ENCODE measurements around the gene CHCHD3. TPM values are rescaled to one million over a fixed set of nuclear protein-coding genes. Genes with fewer than 3 reads are reported as not detected.

The CHCHD3 gene
- total and polyA plus RNA-seq, 2 of the 4 experiments (the other 2 are of a cell fraction) = 56.9 to 141 TPM

- no peak overlapping the region for H3K27ac ChIP-seq (ENCODE audit: insufficient read depth, low read length)
- peaks cover 66% of the 10 kb centered on the region for H3K27me3 ChIP-seq (ENCODE audit: control insufficient read depth, insufficient read depth, low read length)
- TF ChIP-seq RAD21 (IDR thresholded peaks at IDR 0.05; ENCODE audit: low read length) (no peak), ELK1 (IDR thresholded peaks at IDR 0.05; ENCODE audit: borderline replicate concordance, low read depth, low read length) (no peak), RCOR1 (IDR thresholded peaks at IDR 0.05; ENCODE audit: insufficient replicate concordance, low read length) (no peak), BHLHE40 (IDR thresholded peaks at IDR 0.05; ENCODE audit: low read depth, low read length) (no peak), SMC3 (IDR thresholded peaks at IDR 0.05; ENCODE audit: low read depth, low read length) (no peak)
- no peak for DNase-seq
- no peak overlapping the region for H2BK20ac ChIP-seq (ENCODE audit: low read depth, low read length)
- no peak overlapping the region for H2AK5ac ChIP-seq (ENCODE audit: low read depth, low read length)
- H2BK15ac ChIP-seq (ENCODE audit: low read depth, low read length) = no peak overlapping the region
- H3K36me3 ChIP-seq (ENCODE audit: control insufficient read depth, insufficient read depth, low read length) = no peaks in the 10 kb centered on the region
- H3K4me1 ChIP-seq (ENCODE audit: control insufficient read depth, insufficient read depth, low read length) = no peaks in the 10 kb centered on the region
- ChIA-PET CTCF (no interaction called here), POLR2A (ENCODE audit: unreplicated experiment) (no interaction called here)
- no peak overlapping the region for H4K5ac ChIP-seq (ENCODE audit: low read depth, low read length)
- peaks cover 3% of the 10 kb centered on the region; the same call in 1 of the 2 replicates for H4K20me1 ChIP-seq (ENCODE audit: insufficient read depth, low read length)
- no peak overlapping the region for H3K4me3 ChIP-seq (ENCODE audit: insufficient read depth, low read depth, low read length)
- H4K8ac ChIP-seq (ENCODE audit: low read depth in 2 of 2, low read length in 2 of 2) = no peak overlapping the region
- H2BK5ac ChIP-seq (ENCODE audit: low read depth, low read length, poor library complexity, severe bottlenecking) = no peak overlapping the region
- no peak overlapping the region for H3K14ac ChIP-seq (replicated peaks; ENCODE audit: low read depth, low read length)
- no peaks in the 10 kb centered on the region for H3K9me1 ChIP-seq (ENCODE audit: insufficient read depth, low read length)
- H3K18ac ChIP-seq (ENCODE audit: low read depth, low read length) = no peak overlapping the region
- no peak overlapping the region for H3K4ac ChIP-seq (ENCODE audit: low read depth, low read length)
- H2BK120ac ChIP-seq (ENCODE audit: low read depth, low read length) = no peak overlapping the region
- H3K9ac ChIP-seq (ENCODE audit: low read depth, low read length) = no peak overlapping the region
- no peak overlapping the region for H2AFZ ChIP-seq (replicated peaks; ENCODE audit: low read length, poor library complexity)
- 69% methylated on average over 3 of the region's 15 CpGs; no CpG with 5 or more reads in 1 of the 2 experiments for WGBS, 2 experiments (ENCODE audit: extremely low coverage in 2 of 2, insufficient read length in 1 of 2)
- H3K56ac ChIP-seq (ENCODE audit: extremely low read depth, insufficient read depth, low read length) = no peak overlapping the region
- peaks cover 10% of the 10 kb centered on the region for H3K9me3 ChIP-seq (ENCODE audit: control insufficient read depth, insufficient read depth, low read length)
- no peak for ATAC-seq (ENCODE audit: low read depth)
- no peak overlapping the region for H2AK9ac ChIP-seq (replicated peaks; ENCODE audit: low read depth, low read length, poor library complexity)
- no peak overlapping the region for H3K23ac ChIP-seq (ENCODE audit: low read depth, low read length)
- intact Hi-C loops (cut with micrococcal nuclease) = no loop called here
- no peak overlapping the region for H3K4me2 ChIP-seq (ENCODE audit: low read depth, low read length)
- H4K91ac ChIP-seq (ENCODE audit: insufficient read depth, low read depth, low read length) = no peak overlapping the region
- in situ Hi-C loops (cut with MboI; ENCODE audit: low sequenced_read_pairs) = no loop called here
- no TSS peak for BruUV-seq (replicated peaks)
- dilution Hi-C loops (cut with HindIII; ENCODE audit: low sequenced_read_pairs, unreplicated experiment) = no loop called here
- H3K79me1 ChIP-seq (ENCODE audit: low read depth in 1 of 2, low read length in 2 of 2) = no peaks in the 10 kb centered on the region
These were observed 322.2 kb downstream of the CHCHD3 start for GRCh38 chr7:132759482-132760243.
